ENCODE data around the gene ZNF611.

Gene ZNF611

DNA sequence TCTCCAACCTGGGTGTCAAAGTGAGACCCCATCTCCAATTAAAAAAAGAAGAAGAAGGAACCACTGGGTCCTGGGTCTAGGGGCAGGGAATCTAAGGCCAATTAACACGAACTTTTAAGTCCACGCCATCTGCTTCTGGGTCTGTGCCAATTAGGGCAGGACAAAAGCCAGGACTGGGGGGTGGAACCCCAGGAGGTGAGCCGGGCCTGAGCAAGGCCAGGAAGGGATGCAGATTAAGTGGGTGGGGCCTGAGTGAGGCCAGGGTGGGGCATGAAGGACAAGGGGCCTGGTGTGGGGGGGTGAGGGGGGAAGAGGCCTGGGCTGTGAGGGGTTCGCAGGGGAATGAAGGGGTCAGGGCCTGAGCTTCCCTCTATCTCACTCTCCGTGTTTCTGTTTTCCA lies 70.4 kb downstream of the ZNF611 start:
- H3K4me2 ChIP-seq (ENCODE audit: low read depth, low read length): no peak overlapping the region
- H3K9me2 ChIP-seq (replicated peaks; ENCODE audit: insufficient read depth, low read length): no peaks in the 10 kb centered on the region
- no peak overlapping the region for H3K9ac ChIP-seq (ENCODE audit: low read length)

DNA sequence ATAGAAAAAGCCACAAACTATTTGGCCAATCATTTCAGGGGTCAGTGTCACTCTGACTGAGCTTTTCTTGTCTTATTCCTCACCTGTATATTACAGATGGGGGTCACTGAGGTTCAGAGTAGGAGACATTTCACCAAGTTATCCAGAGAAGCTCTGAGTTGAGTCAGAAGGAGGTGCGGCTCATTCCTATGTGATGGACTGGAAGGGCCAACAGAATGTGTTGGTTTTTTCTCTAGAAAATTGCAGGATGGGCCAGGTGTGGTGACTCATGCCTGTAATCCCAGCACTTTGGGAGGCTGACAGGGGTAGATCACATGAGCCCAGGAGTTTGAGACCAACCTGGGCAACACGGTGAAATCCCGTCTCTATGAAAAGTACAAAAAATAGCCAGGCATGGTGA lies 72.2 kb downstream of the ZNF611 start:
- no peaks in the 10 kb centered on the region for H3K4me1 ChIP-seq (ENCODE audit: low read length)
- H2AFZ ChIP-seq (ENCODE audit: low read length): no peak overlapping the region
- H3K9me2 ChIP-seq (replicated peaks; ENCODE audit: insufficient read depth, low read length): no peaks in the 10 kb centered on the region
- no peak overlapping the region for H3K27ac ChIP-seq (ENCODE audit: low read length)
- H3K27me3 ChIP-seq (replicated peaks; ENCODE audit: insufficient read depth, low read length): no peaks in the 10 kb centered on the region
- no peak for TF ChIP-seq EZH2 (optimal IDR thresholded peaks at IDR 0.05; ENCODE audit: low read depth, low read length)
- TF ChIP-seq, protein P1, sequence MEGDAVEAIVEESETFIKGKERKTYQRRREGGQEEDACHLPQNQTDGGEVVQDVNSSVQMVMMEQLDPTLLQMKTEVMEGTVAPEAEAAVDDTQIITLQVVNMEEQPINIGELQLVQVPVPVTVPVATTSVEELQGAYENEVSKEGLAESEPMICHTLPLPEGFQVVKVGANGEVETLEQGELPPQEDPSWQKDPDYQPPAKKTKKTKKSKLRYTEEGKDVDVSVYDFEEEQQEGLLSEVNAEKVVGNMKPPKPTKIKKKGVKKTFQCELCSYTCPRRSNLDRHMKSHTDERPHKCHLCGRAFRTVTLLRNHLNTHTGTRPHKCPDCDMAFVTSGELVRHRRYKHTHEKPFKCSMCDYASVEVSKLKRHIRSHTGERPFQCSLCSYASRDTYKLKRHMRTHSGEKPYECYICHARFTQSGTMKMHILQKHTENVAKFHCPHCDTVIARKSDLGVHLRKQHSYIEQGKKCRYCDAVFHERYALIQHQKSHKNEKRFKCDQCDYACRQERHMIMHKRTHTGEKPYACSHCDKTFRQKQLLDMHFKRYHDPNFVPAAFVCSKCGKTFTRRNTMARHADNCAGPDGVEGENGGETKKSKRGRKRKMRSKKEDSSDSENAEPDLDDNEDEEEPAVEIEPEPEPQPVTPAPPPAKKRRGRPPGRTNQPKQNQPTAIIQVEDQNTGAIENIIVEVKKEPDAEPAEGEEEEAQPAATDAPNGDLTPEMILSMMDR (IDR thresholded peaks at IDR 0.05; ENCODE audit: low read length): no peak
- no peak for TF ChIP-seq EZH2phosphoT487 (IDR thresholded peaks at IDR 0.05; ENCODE audit: low read length)
- H3K79me2 ChIP-seq (ENCODE audit: low read length): no peaks in the 10 kb centered on the region
- no peak for DNase-seq
- H4K20me1 ChIP-seq (ENCODE audit: insufficient read depth, low read length): no peaks in the 10 kb centered on the region
- no peak overlapping the region for H3K9ac ChIP-seq (ENCODE audit: low read length)
- no peaks in the 10 kb centered on the region for H3K9me3 ChIP-seq (replicated peaks; ENCODE audit: insufficient read depth, low read length)
- no peaks in the 10 kb centered on the region for H3F3A ChIP-seq (ENCODE audit: insufficient read depth, low read length)
- H3K36me3 ChIP-seq (replicated peaks; ENCODE audit: insufficient read depth, low read length): no peaks in the 10 kb centered on the region
- H3K4me3 ChIP-seq (ENCODE audit: low read length): no peak overlapping the region
- no peak overlapping the region for H3K4me2 ChIP-seq (ENCODE audit: low read depth, low read length)

More for the DNA sequence above, 70.4 kb downstream of the ZNF611 start:
- no peak overlapping the region for H3K4me3 ChIP-seq (ENCODE audit: low read length)
- no peaks in the 10 kb centered on the region for H3K27me3 ChIP-seq (replicated peaks; ENCODE audit: insufficient read depth, low read length)
- DNase-seq: no peak
- no peaks in the 10 kb centered on the region for H3F3A ChIP-seq (ENCODE audit: insufficient read depth, low read length)
- H3K79me2 ChIP-seq (ENCODE audit: low read length): no peaks in the 10 kb centered on the region
- TF ChIP-seq EZH2phosphoT487 (IDR thresholded peaks at IDR 0.05; ENCODE audit: low read length): no peak
- no peak for TF ChIP-seq EZH2 (optimal IDR thresholded peaks at IDR 0.05; ENCODE audit: low read depth, low read length)
- TF ChIP-seq, protein P1 (IDR thresholded peaks at IDR 0.05; ENCODE audit: low read length): no peak
- no peaks in the 10 kb centered on the region for H3K36me3 ChIP-seq (replicated peaks; ENCODE audit: insufficient read depth, low read length)
- no peaks in the 10 kb centered on the region for H3K4me1 ChIP-seq (ENCODE audit: low read length)
- H2AFZ ChIP-seq (ENCODE audit: low read length): no peak overlapping the region
- no peaks in the 10 kb centered on the region for H4K20me1 ChIP-seq (ENCODE audit: insufficient read depth, low read length)
- no peaks in the 10 kb centered on the region for H3K9me3 ChIP-seq (replicated peaks; ENCODE audit: insufficient read depth, low read length)
- no peak overlapping the region for H3K27ac ChIP-seq (ENCODE audit: low read length)

- no peaks in the 10 kb centered on the region for H3K36me3 ChIP-seq (replicated peaks; ENCODE audit: insufficient read depth, low read length)
- no peak overlapping the region for H2AFZ ChIP-seq (ENCODE audit: low read length)
Observed at GRCh38 chr19:52660981-52661380, 73.9 kb downstream of the ZNF611 start.

More at GRCh38 chr19:52660981-52661380, 73.9 kb downstream of the ZNF611 start:
- Histone ChIP-seq H3K9ac (ENCODE audit: low read length) (no peak overlapping the region), H3K27ac (ENCODE audit: low read length) (no peak overlapping the region), H3K79me2 (ENCODE audit: low read length) (no peaks in the 10 kb centered on the region), H3K4me3 (ENCODE audit: low read length) (no peak overlapping the region), H3K4me1 (ENCODE audit: low read length) (no peaks in the 10 kb centered on the region), H4K20me1 (ENCODE audit: insufficient read depth, low read length) (no peaks in the 10 kb centered on the region), H3K4me2 (ENCODE audit: low read depth, low read length) (no peak overlapping the region), H3K27me3 (replicated peaks; ENCODE audit: insufficient read depth, low read length) (no peaks in the 10 kb centered on the region), H3F3A (ENCODE audit: insufficient read depth, low read length) (no peaks in the 10 kb centered on the region), H3K9me2 (replicated peaks; ENCODE audit: insufficient read depth, low read length) (no peaks in the 10 kb centered on the region), H3K9me3 (replicated peaks; ENCODE audit: insufficient read depth, low read length) (no peaks in the 10 kb centered on the region)
- TF ChIP-seq EZH2phosphoT487 (IDR thresholded peaks at IDR 0.05; ENCODE audit: low read length): no peak
- no peak for TF ChIP-seq EZH2 (optimal IDR thresholded peaks at IDR 0.05; ENCODE audit: low read depth, low read length)
- TF ChIP-seq, protein P1 (IDR thresholded peaks at IDR 0.05; ENCODE audit: low read length): no peak
- DNase-seq: no peak
